ENCODE results near the gene MNAT1.

The MNAT1 gene

DNA sequence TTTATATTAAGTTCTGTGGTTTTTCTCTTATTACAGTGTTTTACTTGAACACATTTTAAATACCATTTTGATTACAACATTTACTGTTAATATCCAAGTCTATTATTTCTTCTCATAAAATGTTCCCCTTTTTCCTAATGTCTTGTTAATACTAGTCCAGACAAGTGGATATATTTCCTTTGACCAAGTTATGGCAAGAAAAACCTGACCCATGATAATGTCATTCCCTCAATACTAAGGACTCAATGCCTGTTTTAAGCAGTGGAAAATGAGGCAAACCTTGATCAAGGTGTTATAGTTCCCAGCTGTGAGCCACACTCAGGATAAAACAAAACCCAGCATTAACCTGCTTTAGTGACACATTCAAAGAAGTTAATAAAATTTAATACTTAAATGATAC is 234.1 kb downstream of the MNAT1 start:
- Histone ChIP-seq H3K27me3 (replicated peaks; ENCODE audit: control insufficient read depth, insufficient read depth, low read length) (no peaks in the 10 kb centered on the region), H3K4me3 (replicated peaks; ENCODE audit: low read depth, low read length) (no peak overlapping the region), H3K36me3 (ENCODE audit: control insufficient read depth, insufficient read depth, low read length) (no peaks in the 10 kb centered on the region)
- TF ChIP-seq, protein P1, sequence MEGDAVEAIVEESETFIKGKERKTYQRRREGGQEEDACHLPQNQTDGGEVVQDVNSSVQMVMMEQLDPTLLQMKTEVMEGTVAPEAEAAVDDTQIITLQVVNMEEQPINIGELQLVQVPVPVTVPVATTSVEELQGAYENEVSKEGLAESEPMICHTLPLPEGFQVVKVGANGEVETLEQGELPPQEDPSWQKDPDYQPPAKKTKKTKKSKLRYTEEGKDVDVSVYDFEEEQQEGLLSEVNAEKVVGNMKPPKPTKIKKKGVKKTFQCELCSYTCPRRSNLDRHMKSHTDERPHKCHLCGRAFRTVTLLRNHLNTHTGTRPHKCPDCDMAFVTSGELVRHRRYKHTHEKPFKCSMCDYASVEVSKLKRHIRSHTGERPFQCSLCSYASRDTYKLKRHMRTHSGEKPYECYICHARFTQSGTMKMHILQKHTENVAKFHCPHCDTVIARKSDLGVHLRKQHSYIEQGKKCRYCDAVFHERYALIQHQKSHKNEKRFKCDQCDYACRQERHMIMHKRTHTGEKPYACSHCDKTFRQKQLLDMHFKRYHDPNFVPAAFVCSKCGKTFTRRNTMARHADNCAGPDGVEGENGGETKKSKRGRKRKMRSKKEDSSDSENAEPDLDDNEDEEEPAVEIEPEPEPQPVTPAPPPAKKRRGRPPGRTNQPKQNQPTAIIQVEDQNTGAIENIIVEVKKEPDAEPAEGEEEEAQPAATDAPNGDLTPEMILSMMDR (IDR thresholded peaks at IDR 0.05; ENCODE audit: insufficient read depth, low read length, poor library complexity, severe bottlenecking): no peak
- no peak for DNase-seq (ENCODE audit: extremely low read depth, insufficient read length)

DNA sequence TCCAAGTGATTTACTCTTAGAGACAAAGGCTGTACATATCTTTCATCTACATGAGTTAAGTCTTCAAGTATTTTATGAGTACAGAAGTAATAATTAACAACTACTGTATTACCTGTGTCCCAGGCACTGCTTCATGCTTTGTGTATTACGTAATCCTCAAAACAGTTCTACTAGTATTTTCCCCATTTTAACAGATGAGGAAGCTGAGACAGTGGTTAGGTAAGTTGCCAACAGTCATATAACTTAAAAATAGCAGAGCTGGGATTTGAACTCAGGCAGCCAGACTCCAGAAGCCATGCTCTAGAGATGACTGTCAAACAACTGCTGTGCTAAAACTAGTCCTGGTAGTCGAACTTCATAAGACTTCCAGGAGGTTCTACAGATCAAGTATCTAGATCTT is 235.6 kb downstream of the MNAT1 start:
- DNase-seq (ENCODE audit: extremely low read depth, insufficient read length): no peak
- H3K36me3 ChIP-seq (ENCODE audit: control insufficient read depth, insufficient read depth, low read length): no peaks in the 10 kb centered on the region
- no peaks in the 10 kb centered on the region for H3K27me3 ChIP-seq (replicated peaks; ENCODE audit: control insufficient read depth, insufficient read depth, low read length)
- no peak overlapping the region for H3K4me3 ChIP-seq (replicated peaks; ENCODE audit: low read depth, low read length)
- TF ChIP-seq, protein P1 (IDR thresholded peaks at IDR 0.05; ENCODE audit: insufficient read depth, low read length, poor library complexity, severe bottlenecking): no peak

GRCh38 chr14:60971271-60971670 is 236.7 kb downstream of the MNAT1 start:
- H3K36me3 ChIP-seq (ENCODE audit: control insufficient read depth, insufficient read depth, low read length): peaks cover 2% of the 10 kb centered on the region
- H3K27me3 ChIP-seq (replicated peaks; ENCODE audit: control insufficient read depth, insufficient read depth, low read length): no peaks in the 10 kb centered on the region
- no peak for DNase-seq (ENCODE audit: extremely low read depth, insufficient read length)
- H3K4me3 ChIP-seq (replicated peaks; ENCODE audit: low read depth, low read length): no peak overlapping the region
- TF ChIP-seq, protein P1 (IDR thresholded peaks at IDR 0.05; ENCODE audit: insufficient read depth, low read length, poor library complexity, severe bottlenecking): no peak

DNA sequence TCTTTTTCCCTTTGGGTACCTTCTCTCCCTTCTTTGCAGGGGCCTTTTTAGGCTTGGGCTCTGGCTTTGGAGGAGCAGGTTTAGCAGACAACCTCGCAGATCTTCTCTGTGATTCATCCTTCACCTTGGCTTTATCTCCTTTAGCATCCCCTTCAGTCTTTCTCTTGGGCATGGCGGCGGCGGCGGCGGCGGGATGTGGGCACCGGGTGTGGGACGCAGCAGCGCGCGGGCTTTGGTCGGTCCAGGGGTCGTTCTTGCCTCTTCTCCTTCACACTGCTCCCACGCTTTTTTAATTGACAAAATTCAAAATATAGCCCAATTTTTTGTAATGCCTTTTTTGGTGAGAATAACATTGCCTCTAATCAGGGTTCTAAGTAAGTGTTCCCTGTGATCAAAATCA is 237.7 kb downstream of the MNAT1 start:
- no peak for DNase-seq (ENCODE audit: extremely low read depth, insufficient read length)
- TF ChIP-seq, protein P1 (IDR thresholded peaks at IDR 0.05; ENCODE audit: insufficient read depth, low read length, poor library complexity, severe bottlenecking): no peak
- peaks cover 2% of the 10 kb centered on the region for H3K36me3 ChIP-seq (ENCODE audit: control insufficient read depth, insufficient read depth, low read length)
- no peaks in the 10 kb centered on the region for H3K27me3 ChIP-seq (replicated peaks; ENCODE audit: control insufficient read depth, insufficient read depth, low read length)
- no peak overlapping the region for H3K4me3 ChIP-seq (replicated peaks; ENCODE audit: low read depth, low read length)

- Histone ChIP-seq H3K36me3 (ENCODE audit: control insufficient read depth, insufficient read depth, low read length) (peaks cover 2% of the 10 kb centered on the region), H3K4me3 (replicated peaks; ENCODE audit: low read depth, low read length) (no peak overlapping the region), H3K27me3 (replicated peaks; ENCODE audit: control insufficient read depth, insufficient read depth, low read length) (no peaks in the 10 kb centered on the region)
- TF ChIP-seq, protein P1 (IDR thresholded peaks at IDR 0.05; ENCODE audit: insufficient read depth, low read length, poor library complexity, severe bottlenecking): no peak
- no peak for DNase-seq (ENCODE audit: extremely low read depth, insufficient read length)
Measured at GRCh38 chr14:60973070-60973469, 238.5 kb downstream of the MNAT1 start.

- TF ChIP-seq, protein P1 (IDR thresholded peaks at IDR 0.05; ENCODE audit: insufficient read depth, low read length, poor library complexity, severe bottlenecking): no peak
- H3K4me3 ChIP-seq (replicated peaks; ENCODE audit: low read depth, low read length): no peak overlapping the region
- H3K27me3 ChIP-seq (replicated peaks; ENCODE audit: control insufficient read depth, insufficient read depth, low read length): no peaks in the 10 kb centered on the region
- peaks cover 2% of the 10 kb centered on the region for H3K36me3 ChIP-seq (ENCODE audit: control insufficient read depth, insufficient read depth, low read length)
- no peak for DNase-seq (ENCODE audit: extremely low read depth, insufficient read length)
Measured at GRCh38 chr14:60974090-60974651, 239.6 kb downstream of the MNAT1 start.
